ENCODE data around the gene SGSM1.
A peak's percentile ranks its signal among the peaks of the same experiment; 100 is the strongest.

SGSM1 gene

DNA sequence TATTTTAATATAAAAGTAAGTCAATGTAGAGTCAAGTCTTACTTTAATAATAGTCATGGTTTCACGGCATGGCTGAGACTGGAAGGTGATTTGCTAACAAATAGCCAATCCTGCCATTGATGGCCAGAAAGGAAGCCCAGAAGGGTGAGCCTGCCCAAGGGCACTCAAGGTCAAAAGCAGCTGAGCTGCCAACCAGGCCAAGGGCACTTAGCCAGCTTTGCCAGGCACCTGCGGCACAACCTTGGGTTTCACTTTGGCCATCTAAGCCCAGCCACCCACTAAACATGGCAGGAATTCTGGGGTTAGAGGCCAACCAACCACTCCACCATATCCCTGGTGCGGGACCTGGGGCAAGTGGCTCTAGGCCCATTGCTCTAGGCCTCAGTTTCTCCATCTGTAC is 136.3 kb downstream of the SGSM1 start:
- DNase-seq (ENCODE audit: extremely low spot score, insufficient read length, low read depth), result no peak
- FAIRE-seq, result no peak

DNA sequence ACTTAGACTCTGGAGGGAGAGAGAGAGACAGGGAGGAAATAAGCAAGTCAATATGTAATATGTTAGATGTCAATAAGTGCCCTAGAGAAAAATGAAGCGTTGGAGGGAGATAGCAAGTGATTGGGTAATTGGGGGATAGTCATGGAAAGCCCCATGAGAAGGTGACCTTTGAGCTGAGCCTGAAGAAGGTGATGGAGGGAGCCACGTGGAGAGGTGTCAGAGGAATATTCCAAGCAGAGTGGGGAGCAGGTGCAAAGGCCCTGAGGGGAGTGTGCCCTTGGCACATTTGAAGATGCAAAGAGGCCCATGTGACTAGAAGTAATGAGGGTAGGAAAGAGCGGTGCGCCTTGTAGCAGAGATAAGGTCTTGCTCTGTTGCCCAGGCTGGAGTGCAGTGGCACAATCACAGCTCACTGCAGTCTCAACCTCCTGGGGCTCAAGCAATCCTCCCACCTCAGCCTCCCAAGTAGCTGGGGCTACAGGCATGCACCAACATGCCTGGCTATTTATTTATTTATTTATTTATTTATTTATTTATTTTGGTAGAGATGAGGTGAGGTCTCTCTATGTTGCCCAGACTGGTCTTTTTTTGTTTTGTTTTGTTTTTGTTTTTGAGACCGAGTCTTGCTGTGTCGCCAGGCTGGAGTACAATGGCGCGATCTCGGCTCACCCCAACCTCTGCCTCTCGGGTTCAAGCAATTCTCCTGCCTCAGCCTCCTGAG is 138.4 kb downstream of the SGSM1 start:
- FAIRE-seq, result no peak

DNA sequence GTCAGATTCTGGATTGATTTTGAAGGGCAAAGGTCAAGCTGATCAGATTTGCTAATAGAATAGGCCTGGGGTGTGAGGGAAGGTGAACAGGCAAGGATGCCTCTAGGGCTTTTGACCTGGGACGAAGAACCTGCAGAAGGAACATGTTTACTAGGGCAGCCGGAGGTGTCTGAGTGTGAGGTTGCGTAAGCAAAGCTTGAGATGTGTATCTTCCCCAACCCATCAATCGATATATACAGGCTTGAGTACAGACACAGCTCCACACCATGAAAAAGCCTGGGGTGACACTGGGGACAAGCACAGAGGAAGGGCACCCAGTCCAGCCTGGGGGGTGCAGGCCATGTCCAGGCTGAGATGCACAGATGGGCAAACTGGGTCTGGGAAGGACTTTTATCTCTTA is 139.4 kb downstream of the SGSM1 start:
- DNase-seq (ENCODE audit: extremely low spot score, insufficient read length, low read depth) (no peak), FAIRE-seq (no peak)

More for the DNA sequence above, 138.4 kb downstream of the SGSM1 start:
- DNase-seq (ENCODE audit: extremely low spot score, insufficient read length, low read depth), result no peak

DNA sequence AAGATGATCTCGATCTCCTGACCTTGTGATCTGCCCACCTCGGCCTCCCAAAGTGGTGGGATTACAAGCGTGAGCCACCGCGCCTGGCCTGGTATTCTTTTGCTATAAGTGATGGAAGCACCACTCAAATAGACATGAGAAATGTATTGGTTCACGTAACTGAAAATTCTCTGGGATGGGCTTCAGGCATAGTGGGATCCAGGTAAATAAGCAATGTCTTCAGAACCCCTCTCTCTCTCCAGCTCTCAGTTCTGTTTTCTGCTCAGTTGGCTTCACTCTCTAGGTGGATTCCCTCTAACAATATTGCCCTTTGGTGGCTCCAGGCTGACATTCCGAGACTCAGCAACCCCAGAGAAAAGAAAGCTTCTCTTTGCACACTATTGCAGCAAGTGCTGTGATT is 141.4 kb downstream of the SGSM1 start:
- DNase-seq (ENCODE audit: extremely low spot score, insufficient read length, low read depth) (no peak), FAIRE-seq (no peak)

DNA sequence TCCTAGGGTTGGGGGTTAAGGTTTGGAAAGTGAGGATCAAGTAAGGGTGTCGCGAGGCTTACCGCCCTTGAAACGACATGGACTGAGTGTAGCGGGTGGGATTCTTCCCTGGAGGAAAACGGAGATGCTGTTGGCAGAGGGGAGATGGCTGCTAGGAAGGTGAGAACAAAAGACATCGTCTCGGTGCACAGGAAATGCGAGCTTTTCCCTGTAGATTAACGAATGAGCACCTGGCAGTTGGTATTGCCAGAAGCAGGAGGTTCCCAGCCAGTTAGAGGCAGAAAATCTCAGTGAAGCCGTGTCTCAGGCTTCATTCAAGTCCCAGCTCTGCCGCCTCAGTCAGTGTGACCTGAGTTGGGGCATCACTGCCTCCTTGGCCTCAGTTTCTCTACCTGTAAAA is 141.9 kb downstream of the SGSM1 start:
- DNase-seq (ENCODE audit: extremely low spot score, insufficient read length, low read depth), result no peak
- no peak for FAIRE-seq

DNA sequence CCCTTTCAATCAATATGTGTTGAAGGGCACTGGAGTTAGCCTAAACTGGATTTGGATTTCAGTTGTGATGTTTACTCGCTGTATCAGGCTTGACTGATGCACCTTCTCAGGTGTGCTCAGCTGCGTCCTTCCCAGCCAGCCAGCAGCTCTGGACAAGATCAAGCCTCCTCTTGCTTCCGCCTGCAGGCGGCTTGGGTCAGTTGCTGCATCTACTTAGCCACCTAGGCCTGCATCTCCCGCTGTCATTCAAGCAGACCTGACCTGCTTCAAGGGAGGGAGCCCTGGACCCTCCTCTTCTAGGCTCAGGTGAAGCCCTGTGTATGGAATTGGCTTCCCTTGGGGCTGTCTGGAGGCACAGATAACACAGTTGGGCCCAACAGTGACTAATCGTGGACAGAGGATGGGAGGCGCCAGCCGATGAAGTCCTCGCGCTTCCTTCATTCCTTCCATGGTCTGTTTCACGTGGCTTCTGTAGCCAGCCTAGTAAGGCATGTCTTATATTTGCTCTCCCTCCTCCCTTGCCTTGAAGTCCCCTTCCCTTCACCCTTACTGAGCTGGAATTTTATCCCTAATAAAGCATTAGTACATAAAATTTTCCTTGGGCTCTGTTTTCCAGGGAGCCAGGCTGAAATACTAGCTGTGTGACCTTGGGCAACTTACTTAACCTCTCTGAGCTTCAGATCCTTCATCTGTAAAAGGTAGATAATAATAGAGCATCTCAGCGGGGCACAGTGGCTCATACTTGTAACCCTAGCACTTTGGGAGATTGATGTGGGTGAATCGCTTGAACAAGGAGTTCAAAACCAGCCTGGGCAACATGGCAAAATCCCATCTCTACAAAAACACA is 142.6 kb downstream of the SGSM1 start:
- DNase-seq (ENCODE audit: extremely low spot score, insufficient read length, low read depth) (no peak), FAIRE-seq (no peak)

DNA sequence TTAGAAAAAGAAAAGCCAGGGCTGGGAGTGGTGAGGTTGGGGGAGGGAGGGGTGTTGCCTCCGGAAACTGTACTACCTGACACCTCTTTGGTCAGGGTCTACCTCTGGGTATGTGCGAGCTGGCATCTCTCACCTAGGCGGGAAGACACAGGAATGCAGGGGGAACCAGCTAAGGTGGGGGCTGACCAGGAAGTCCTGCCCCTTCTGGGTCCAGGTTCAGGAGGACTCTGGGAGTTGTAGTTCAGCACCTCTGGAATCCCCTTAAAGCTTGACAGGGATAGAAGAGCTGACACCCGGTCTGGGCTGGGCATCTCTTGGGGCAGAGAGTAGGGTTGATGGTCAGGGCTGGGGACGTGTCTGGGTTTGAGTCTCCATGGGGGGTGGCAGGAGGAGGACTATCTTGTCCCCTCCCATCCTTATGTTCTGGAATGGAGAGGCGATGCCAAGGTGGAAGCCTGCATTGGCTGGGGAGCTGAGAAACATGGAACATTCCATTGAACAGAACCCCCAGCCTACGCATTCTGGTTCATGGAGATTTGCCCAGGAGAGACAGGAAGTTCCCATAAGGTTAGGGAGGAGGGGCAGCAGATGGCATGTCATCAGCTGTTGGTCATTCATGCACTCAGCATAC is 144.4 kb downstream of the SGSM1 start:
- FAIRE-seq (no peak), DNase-seq (ENCODE audit: extremely low spot score, insufficient read length, low read depth) (no peak)

DNA sequence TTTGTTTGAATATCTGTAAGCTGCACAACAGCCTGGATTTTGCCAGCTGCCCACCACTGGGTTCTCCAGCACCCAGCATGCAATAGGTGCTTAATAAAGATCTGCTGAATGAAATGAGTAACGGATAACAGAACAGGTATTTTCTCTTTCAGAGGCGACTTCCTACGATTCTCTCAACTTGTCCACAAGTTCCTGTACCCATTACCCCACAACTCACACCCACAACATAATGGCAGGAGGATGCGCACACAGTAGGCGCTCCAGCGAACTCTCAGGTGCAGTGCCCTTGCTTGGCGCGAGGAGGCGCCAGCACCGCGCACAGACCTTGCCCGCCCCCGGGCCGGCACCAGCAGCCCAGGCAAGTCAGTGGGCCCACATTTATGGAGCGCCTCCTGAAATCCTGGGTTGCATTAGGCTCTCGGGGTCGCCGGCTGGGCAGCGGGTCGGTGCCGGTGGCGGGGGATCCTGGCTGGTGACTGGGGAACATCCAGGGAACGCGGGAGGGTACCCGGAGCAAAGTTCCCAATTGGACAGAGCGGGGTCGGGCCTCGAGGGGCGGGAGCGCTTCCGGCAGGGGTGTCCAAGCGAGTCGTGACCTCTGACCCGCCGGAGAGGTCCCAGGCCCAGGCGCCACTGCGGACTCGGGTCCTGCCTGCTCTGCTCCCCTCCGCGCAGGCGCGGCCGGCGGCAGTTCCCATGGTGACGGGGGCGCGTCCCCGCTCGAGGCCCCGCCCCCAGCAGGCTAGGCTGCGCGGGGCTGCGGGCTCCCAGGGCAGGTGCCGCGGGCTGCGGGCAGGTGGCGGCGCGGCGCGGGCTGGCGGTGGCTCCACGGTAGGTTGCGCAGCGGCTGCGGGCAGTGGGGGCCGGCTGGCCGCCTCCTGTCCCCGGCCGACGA is 146.2 kb downstream of the SGSM1 start, which contains the start of gene KIAA1671:
TSS of gene KIAA1671 (plus strand) at position 775 of the 895 bp plus-strand sequence. CDS start 75,284 bp downstream, outside the sequence.
- DNase-seq (ENCODE audit: extremely low spot score, insufficient read length, low read depth) (peak; percentile 95), FAIRE-seq (peak; percentile 29)

DNA sequence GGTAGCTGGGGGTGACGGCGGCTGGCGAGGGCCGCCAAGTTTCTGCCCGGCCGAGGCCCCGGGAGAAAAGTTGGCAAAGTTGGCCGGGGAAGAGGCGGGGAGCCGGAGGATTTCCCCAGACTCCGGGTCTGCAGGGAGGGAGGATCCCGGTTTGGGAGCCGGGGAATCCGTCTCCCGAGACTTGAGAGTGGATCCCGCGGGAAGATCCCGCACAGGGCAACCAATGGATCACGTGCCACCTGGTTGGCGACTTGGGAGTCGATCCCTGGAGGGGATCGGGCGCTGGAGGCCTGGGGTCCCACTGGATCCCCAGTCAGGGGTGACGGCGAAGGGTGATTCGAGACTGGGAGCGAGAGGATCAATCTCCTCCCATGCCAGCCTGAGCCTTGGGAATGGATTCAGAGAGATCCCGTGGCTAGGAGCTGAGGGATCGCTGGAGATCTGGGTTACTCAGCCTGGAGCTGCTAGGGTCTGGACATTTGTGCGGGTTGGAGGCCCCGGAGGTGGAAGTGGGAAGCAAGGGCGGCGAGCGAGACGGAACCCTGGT is 146.9 kb downstream of the SGSM1 start:
- no peak for FAIRE-seq

DNA sequence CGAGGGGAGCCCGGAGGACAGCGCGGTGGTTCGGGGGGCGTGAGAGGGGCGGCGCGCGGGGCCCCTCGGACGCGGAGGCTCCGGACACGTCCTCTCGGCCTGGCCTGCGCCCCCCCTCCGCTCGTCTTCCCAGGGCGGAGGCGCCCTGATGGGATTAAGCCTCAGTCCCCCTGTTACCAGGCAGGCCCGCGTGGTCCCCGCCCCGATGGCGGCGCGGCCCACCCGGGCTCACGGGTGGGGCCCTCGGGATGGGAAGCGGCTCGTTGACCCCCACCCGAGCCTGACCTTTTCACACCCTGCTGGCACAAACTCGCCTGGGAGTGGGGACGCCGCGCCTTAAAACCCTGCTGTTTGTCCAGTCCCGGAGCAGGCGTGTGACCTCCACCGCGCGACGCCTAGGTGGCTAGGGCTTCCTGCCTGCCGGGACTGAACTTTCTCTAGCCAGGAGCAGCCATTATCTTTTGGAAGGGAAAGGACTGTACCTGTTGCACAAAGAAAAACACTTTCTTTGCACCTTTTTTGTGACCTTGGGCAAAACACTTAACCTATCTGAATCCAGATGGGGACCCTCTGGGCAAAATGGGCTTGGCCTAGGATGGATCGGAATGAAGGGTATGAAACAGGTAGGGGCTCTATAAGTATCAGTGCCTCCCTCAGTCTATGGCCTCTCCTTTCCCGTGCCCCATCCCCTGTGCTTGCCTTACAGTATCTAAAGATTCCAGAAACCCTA is 147.5 kb downstream of the SGSM1 start:
- no peak for DNase-seq (ENCODE audit: extremely low spot score, insufficient read length, low read depth)

More for the DNA sequence above, 146.9 kb downstream of the SGSM1 start:
- no peak for DNase-seq (ENCODE audit: extremely low spot score, insufficient read length, low read depth)

DNA sequence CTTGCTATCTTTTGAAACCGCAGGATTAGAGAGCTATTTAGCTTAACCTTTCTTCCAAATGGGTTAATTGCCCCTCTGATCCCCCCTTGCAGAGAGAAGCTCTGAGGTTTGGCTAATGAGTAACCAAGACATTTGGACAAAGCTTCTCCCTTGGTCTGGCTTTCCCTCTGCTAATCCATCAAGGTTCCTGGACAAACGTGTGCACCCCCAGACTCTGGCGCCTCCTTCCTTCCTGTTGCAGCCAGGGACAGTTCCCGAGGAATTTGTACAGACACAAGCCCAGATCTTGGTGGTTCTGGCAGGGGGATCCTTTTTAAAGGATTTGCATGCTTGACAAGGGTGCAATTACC is 148.1 kb downstream of the SGSM1 start:
- no peak for FAIRE-seq
- no peak for DNase-seq (ENCODE audit: extremely low spot score, insufficient read length, low read depth)

More for the DNA sequence above, 147.5 kb downstream of the SGSM1 start:
- no peak for FAIRE-seq

DNA sequence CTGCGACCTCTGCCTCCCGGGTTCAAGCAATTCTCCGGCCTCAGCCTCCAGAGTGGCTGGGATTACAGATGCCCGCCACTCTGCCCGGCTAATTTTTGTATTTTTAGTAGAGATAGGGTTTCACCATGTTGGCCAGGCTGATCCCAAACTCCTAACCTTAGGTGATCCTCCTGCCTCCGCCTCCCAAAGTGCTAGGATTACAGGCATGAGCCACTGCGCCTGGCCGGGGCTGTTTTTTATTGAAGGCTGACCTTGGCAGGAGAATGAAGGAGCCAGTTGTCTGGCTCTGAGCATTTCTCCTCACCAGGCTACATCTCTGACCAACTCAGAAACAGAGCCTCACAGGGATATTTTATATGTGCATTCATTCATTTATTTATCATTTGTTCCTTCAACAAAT is 148.8 kb downstream of the SGSM1 start:
- FAIRE-seq, result no peak
- no peak for DNase-seq (ENCODE audit: extremely low spot score, insufficient read length, low read depth)

DNA sequence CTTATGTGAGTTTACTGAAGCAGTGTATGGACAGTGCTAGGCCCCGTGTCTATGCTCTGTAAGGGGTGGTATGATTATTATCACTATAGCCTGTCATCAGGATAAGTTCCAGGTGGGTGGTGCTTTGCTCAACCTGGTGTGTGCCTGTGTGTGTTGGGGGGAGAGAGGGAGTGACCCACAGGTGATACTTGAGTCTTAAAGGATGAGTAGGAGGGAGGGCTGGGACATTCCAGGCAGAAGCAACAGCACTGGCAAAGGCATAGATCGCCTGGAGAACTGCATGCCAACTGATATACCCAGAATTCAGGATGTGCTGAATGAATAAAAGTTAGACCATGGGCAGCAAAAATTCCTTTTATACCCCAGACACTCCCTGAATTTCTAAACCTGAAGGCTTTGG is 151.0 kb downstream of the SGSM1 start:
- no peak for FAIRE-seq
- no peak for DNase-seq (ENCODE audit: extremely low spot score, insufficient read length, low read depth)

DNA sequence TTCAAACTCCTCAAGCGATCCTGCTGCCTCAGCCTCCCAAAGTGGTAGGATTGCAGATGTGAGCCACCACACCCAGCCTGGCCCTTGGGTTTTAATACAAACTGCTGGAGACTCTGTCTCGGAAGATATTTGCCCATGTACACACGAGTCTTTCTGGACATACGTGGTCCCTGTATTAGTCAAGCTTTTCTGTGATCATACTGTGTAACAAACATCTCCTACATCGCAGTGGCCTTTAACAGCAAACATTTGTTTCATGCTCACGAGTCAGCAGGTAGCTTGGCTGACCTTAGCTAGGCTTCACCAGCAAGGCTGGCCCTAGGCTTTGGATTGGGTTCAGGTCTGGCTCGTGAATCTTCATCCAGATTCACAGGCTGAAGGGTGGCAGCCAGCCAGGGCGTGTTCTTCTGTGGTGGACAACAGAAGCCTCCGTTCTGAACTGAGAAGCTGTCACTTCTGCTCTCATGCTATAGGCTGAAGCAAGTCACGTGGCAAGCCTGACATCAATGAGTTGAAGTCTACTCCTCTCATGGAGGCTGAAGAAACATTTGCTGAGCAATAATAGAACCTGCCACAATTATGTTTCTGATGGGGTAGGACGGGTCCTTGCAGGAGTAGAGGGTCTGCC is 155.3 kb downstream of the SGSM1 start:
- no peak for DNase-seq (ENCODE audit: extremely low spot score, insufficient read length, low read depth)
- no peak for FAIRE-seq

DNA sequence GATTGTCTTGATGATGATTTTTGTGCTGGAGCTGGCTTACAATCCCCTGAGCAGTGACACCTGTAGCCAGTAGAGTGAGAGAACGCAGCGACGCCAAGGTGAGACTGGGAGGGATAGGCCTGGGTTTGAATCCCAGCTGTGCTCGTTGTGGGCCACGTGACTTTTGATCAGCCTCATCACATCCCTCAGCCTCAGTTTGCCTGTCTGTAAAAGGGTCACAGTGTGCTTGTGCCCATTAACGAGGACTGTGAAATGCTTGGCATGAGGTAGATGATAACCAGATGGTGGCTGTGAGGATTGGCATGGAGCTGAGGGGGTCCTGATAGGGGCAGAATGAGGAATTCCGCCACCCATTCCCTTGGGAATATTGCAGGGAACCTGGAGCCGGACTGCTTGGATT is 156.1 kb downstream of the SGSM1 start:
- FAIRE-seq, result no peak
- DNase-seq (ENCODE audit: extremely low spot score, insufficient read length, low read depth), result no peak

DNA sequence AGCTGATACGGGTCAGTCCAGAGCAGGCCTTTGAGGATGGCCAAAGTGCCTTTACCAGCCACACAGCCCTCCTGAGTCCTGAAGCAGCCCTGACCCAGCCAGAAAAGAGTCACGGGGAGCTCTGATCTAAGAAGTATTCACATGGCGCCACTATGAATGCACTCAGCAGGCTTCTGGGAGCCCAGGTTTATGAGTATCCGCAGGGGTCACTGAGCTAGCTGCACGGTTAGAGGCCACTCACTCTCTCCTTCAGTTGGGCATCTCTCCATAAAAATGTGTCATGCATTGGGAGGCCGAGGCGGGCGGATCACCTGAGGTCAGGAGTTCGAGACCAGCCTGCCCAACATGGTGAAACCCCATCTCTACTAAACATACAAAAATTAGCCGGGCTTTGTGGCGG is 156.8 kb downstream of the SGSM1 start:
- no peak for FAIRE-seq
- no peak for DNase-seq (ENCODE audit: extremely low spot score, insufficient read length, low read depth)

DNA sequence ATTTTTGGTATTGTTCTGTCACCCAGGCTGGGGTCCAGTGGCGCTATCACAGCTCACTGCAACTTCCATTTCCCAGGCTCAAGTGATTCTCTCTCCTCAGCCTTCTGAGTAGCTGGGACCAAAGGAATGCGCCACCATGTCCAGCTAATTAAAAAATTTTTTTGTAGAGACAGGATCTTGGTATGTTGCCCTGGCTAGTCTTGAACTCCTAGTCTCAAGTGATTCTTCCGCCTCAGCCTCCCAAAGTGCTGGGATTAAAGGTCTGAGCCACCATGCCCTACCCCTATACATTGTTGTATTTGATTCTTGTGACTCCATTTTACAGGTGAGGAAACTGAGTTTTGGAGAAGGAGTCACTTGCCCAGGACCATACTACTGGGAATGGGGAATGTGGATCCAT is 158.4 kb downstream of the SGSM1 start:
- no peak for DNase-seq (ENCODE audit: extremely low spot score, insufficient read length, low read depth)
- FAIRE-seq, result no peak

DNA sequence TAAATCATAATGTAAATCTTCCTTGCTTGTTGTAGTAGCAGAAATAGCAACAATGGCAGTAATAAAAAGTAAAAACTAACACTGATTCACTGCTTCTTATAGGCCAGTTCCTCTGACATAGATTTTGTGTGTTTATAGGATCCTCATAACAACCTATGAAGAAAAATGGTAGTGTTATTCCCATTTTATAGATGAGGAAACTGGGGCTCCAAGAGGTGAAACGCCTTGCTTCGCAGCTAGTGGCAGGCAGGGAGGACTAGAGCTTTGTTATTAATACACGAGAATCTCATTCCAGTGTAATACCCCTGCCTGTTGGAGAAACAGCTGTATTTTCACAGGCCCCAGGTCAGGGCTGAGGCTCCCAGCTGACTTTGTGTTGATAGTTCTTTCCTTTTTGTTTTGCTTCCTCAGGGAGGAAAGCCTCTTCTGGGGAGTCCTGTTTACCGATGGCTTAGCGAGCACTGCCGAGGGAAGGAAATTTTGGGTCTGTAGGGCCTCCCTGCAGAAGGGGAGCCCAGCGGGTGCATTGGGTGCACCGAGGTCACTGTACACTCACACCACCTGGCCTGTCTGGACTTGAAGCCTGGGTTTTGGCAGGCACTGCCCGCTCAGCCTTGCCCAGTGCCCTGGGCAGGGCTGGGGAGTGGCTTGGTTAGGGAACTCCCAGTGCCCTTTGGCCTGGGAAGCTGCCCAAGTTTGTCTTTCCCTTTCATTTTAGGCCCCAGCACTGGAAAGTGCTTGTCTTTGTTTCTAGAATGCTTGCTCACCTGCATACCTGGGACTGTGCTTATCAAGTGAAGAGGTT is 160.0 kb downstream of the SGSM1 start:
- DNase-seq (ENCODE audit: extremely low spot score, insufficient read length, low read depth), result no peak
- no peak for FAIRE-seq

Measured in GM18507 (cell line).